Measurements from ENCODE around the gene PPFIA3. TPM values are rescaled to one million over a fixed set of nuclear protein-coding genes. Genes with fewer than 3 reads are reported as not detected.

Gene PPFIA3
- total and polyA plus RNA-seq, 4 donors: 1.5 to 4.6 (median 2.4) TPM

- Histone ChIP-seq H3K36me3 (ENCODE audit: control insufficient read depth in 4 of 4, insufficient read depth in 3 of 4, low read depth in 1 of 4, low read length in 3 of 4) (no peaks in the 10 kb centered on the region), H3K9ac (ENCODE audit: low read depth in 1 of 2, low read length in 2 of 2) (no peak overlapping the region), H3K9me3 (ENCODE audit: control insufficient read depth in 4 of 4, low read length in 3 of 4) (no peaks in the 10 kb centered on the region), H3K27ac (ENCODE audit: low read depth in 1 of 2, low read length in 2 of 2) (no peak overlapping the region), H3K4me3 (ENCODE audit: low read depth in 1 of 3, low read length in 3 of 3) (no peak overlapping the region), H3K4me1 (ENCODE audit: control insufficient read depth in 4 of 4, insufficient read depth in 4 of 4, low read length in 3 of 4) (peaks cover 0 to 15% (median 8%) of the 10 kb centered on the region in 4 donors), H3K27me3 (ENCODE audit: control insufficient read depth in 4 of 4, insufficient read depth in 4 of 4, low read length in 3 of 4) (no peaks in the 10 kb centered on the region)
- TF ChIP-seq SP1 (IDR thresholded peaks at IDR 0.05): no peak
- no peak for TF ChIP-seq RXRA (IDR thresholded peaks at IDR 0.05)
- no peak for TF ChIP-seq FOXA1 (IDR thresholded peaks at IDR 0.05)
- no peak for TF ChIP-seq ATF3 (IDR thresholded peaks at IDR 0.05)
- no peak for TF ChIP-seq TAF1 (conservative IDR thresholded peaks at IDR 0.05)
- TF ChIP-seq EGR1 (IDR thresholded peaks at IDR 0.05; ENCODE audit: low read depth in 2 of 2): no peak
- TF ChIP-seq JUND (IDR thresholded peaks at IDR 0.05): no peak
- TF ChIP-seq YY1 (IDR thresholded peaks at IDR 0.05): no peak
- no peak for TF ChIP-seq NR2F2 (IDR thresholded peaks at IDR 0.05)
- no peak for TF ChIP-seq GABPA (IDR thresholded peaks at IDR 0.05 in 1 of 2, conservative IDR thresholded peaks at IDR 0.05 in 1 of 2)
- TF ChIP-seq REST (IDR thresholded peaks at IDR 0.05): no peak
- TF ChIP-seq HNF4A (conservative IDR thresholded peaks at IDR 0.05): no peak
- TF ChIP-seq, protein P1, sequence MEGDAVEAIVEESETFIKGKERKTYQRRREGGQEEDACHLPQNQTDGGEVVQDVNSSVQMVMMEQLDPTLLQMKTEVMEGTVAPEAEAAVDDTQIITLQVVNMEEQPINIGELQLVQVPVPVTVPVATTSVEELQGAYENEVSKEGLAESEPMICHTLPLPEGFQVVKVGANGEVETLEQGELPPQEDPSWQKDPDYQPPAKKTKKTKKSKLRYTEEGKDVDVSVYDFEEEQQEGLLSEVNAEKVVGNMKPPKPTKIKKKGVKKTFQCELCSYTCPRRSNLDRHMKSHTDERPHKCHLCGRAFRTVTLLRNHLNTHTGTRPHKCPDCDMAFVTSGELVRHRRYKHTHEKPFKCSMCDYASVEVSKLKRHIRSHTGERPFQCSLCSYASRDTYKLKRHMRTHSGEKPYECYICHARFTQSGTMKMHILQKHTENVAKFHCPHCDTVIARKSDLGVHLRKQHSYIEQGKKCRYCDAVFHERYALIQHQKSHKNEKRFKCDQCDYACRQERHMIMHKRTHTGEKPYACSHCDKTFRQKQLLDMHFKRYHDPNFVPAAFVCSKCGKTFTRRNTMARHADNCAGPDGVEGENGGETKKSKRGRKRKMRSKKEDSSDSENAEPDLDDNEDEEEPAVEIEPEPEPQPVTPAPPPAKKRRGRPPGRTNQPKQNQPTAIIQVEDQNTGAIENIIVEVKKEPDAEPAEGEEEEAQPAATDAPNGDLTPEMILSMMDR (IDR thresholded peaks at IDR 0.05; ENCODE audit: low read depth, low read length, missing input control): no peak
- TF ChIP-seq ZBTB33 (IDR thresholded peaks at IDR 0.05): no peak
- TF ChIP-seq, protein P2, sequence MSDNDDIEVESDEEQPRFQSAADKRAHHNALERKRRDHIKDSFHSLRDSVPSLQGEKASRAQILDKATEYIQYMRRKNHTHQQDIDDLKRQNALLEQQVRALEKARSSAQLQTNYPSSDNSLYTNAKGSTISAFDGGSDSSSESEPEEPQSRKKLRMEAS (IDR thresholded peaks at IDR 0.05): no peak
- 46% methylated on average over 23 of the region's 23 CpGs for WGBS
- no peak for DNase-seq (ENCODE audit: low spot score)
These were observed 5.8 kb downstream of the PPFIA3 start for GRCh38 chr19:49125025-49125731.

All from liver (tissue), 9 donors.